ENCODE results near the gene TMEM53. TPM values are rescaled to one million over a fixed set of nuclear protein-coding genes. Genes with fewer than 3 reads are reported as not detected.
A peak's percentile ranks its signal among the peaks of the same experiment; 100 is the strongest.

TMEM53 gene
- total RNA-seq, 6 donors from 2014 or later, result 10.7 to 46.1 (median 19.7) TPM

DNA sequence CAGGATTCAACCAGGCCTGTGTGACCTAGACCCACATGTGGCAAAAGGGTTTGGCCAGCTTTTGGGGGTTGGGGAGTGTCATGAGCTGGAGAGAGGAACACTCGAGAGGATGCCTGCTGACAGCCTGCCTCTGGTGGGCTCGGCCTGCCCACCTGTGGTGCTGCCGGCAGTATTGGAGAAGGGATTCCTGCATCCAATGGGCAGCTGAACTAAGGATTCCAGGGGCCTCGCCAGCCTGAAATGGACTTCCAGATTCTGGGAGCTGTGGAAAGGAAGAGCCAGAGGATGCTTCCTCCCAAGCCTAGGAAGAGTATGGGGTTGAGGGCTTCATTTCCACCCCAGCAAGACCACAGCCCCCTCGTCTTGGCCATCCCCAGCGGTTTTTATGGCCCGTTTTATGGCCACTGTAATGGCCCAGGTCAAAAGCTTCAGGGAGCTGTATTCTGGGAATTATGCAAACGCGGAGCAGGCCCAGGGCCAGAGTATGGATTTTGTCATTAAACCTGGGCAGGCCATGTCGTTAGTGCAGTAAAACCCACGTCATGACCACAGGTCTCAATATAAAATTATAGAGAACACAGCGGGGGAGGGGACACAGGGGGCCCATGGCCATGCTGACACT is 63.6 kb downstream of the TMEM53 start:
- peak in 1 of 2 donors; percentile 17 for DNase-seq
- H3K4me1 ChIP-seq, result no peaks in the 10 kb centered on the region
- H3K27ac ChIP-seq, result no peak overlapping the region
- H3K4me3 ChIP-seq, result no peak overlapping the region
- H3K9me3 ChIP-seq, result no peaks in the 10 kb centered on the region
- no peaks in the 10 kb centered on the region for H3K27me3 ChIP-seq
- WGBS, 2 donors, result 69 to 83% methylated on average over 8 to 12 of the region's 12 CpGs
- H3K36me3 ChIP-seq, result no peaks in the 10 kb centered on the region
- TF ChIP-seq POLR2A (IDR thresholded peaks at IDR 0.05) (no peak), EP300 (IDR thresholded peaks at IDR 0.05) (no peak), POLR2AphosphoS5 (IDR thresholded peaks at IDR 0.05) (no peak)
- no peak for ATAC-seq (ENCODE audit: low FRiP score in 2 of 2)

DNA sequence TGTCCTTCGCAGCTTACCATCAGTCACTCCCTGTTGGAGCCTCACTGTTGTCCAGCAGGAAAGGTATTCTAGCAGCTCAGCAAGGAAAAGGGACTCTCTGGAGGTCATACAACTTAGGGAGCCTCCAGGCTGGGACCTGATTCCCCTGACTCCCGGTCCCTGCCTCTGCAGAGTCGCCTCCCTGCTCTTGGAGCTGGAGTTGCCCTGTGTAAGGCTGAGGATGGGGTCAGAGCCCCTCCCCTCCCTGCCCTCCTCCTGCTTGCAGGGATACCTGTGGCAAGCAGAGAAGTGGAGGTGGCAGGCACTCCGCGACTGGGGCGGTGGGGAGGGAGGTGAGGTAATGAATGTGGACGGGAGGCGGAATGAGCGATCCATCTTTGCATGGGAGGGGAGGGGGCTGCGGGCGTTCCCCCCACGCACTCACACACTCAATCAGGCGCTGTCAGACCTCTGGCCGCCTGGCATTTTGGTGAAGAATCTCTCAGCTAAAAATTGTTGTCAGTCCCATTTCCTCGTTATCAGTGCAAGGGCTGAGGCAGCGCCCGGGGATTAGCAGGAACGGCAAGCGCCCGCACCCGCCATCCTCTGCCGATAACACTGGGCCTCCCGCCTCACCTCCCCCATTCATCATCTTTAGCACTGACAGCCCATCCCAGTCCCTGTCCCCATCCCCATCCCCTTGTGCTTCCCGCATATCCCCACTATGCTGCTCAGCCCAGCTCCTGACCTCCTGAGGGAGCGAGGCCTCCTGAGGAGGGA is 64.3 kb downstream of the TMEM53 start:
- Histone ChIP-seq H3K27ac (no peak overlapping the region), H3K4me1 (no peaks in the 10 kb centered on the region), H3K27me3 (no peaks in the 10 kb centered on the region), H3K4me3 (no peak overlapping the region), H3K9me3 (no peaks in the 10 kb centered on the region), H3K36me3 (no peaks in the 10 kb centered on the region)
- ATAC-seq (ENCODE audit: low FRiP score in 2 of 2) (no peak), DNase-seq (peak in 1 of 2 donors; percentile 58)
- no peak for TF ChIP-seq EP300 (IDR thresholded peaks at IDR 0.05)
- no peak for TF ChIP-seq POLR2AphosphoS5 (IDR thresholded peaks at IDR 0.05)
- TF ChIP-seq POLR2A (IDR thresholded peaks at IDR 0.05), result no peak
- TF ChIP-seq, protein P1, sequence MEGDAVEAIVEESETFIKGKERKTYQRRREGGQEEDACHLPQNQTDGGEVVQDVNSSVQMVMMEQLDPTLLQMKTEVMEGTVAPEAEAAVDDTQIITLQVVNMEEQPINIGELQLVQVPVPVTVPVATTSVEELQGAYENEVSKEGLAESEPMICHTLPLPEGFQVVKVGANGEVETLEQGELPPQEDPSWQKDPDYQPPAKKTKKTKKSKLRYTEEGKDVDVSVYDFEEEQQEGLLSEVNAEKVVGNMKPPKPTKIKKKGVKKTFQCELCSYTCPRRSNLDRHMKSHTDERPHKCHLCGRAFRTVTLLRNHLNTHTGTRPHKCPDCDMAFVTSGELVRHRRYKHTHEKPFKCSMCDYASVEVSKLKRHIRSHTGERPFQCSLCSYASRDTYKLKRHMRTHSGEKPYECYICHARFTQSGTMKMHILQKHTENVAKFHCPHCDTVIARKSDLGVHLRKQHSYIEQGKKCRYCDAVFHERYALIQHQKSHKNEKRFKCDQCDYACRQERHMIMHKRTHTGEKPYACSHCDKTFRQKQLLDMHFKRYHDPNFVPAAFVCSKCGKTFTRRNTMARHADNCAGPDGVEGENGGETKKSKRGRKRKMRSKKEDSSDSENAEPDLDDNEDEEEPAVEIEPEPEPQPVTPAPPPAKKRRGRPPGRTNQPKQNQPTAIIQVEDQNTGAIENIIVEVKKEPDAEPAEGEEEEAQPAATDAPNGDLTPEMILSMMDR (IDR thresholded peaks at IDR 0.05), result no peak
- WGBS, 2 donors, result 79 to 84% methylated on average over 23 to 25 of the region's 25 CpGs

DNA sequence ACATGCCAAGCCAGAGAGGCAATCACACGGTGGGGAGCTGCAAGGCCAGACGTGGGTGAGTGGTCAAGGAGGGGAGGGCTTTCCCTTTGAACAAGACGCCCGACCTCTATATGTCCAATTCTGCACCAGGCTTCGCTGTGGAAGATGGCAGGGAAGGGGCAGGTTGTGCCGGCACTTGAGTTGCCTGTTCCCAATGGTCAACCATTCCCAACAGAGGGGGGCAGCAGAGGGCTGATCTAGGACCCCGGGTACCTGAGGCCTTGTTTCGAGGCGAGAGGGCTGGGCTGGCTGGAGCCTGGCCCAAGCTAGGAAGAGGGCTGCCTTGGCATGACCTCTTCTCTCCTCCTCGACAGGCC is 64.9 kb downstream of the TMEM53 start:
- TF ChIP-seq POLR2AphosphoS5 (IDR thresholded peaks at IDR 0.05), result no peak
- no peak for TF ChIP-seq EP300 (IDR thresholded peaks at IDR 0.05)
- TF ChIP-seq, protein P1 (IDR thresholded peaks at IDR 0.05), result peak in 3 of 6 experiments; percentile 20 to 40 (median 36)
- TF ChIP-seq POLR2A (IDR thresholded peaks at IDR 0.05), result no peak
- Histone ChIP-seq H3K4me1 (no peaks in the 10 kb centered on the region), H3K9me3 (no peaks in the 10 kb centered on the region), H3K4me3 (no peak overlapping the region), H3K27me3 (no peaks in the 10 kb centered on the region), H3K27ac (no peak overlapping the region), H3K36me3 (no peaks in the 10 kb centered on the region)
- ATAC-seq (ENCODE audit: low FRiP score in 2 of 2), result peak in 1 of 2 donors; percentile 42
- DNase-seq, result no peak
- 48 to 51% methylated on average over 10 of the region's 10 CpGs for WGBS, 2 donors

DNA sequence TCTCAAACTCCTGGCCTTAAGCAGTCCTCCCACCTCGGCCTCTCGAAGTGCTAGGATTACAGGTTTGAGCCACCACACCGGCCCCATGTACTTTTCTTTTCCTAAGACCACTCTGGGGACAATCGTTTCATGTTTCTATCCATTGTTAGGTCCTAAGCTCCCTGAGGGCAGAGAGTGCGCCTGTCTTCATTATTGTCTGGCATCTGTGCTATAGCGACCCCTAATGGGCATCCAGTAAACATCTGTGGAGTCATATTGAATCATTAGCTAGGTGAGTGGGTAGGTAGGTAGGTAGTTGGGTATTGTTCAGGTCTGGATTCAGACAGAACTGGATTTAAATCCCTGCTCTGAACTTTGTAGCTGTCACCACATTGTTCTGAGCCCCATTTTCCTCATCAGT is 66.1 kb downstream of the TMEM53 start:
- H3K4me3 ChIP-seq, result no peak overlapping the region
- 83 to 84% methylated on average over 6 of the region's 6 CpGs for WGBS, 2 donors
- no peak for ATAC-seq (ENCODE audit: low FRiP score in 2 of 2)

DNA sequence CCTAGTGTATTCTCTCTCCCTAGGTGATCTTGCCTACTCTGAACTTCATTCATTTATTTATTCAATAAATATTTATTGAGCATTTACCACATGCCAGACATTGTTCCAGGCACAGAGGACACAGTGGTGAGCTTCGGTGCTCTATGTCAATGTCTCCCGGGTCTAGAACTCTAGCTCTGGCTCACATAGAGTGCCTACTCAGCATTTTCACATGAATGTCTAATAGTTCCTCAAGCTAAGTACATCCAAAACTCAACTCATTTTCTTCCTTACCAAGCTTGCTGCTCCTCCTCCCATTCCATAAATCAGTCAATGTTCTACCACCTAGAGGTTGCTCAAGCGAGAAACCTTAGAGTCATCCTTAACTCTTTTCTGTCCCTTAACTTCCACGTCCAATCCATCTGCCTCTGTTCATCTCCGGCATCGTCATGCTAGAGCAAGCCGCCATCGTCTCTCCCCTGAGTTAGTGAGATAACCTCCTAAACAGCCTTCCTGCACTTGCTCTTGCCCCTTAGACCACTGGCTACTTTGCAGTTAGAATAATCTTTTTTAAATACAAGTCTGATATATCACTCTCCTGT is 67.5 kb downstream of the TMEM53 start:
- H3K36me3 ChIP-seq, result no peaks in the 10 kb centered on the region
- no peak for TF ChIP-seq POLR2AphosphoS5 (IDR thresholded peaks at IDR 0.05)
- no peaks in the 10 kb centered on the region for H3K4me1 ChIP-seq
- ATAC-seq (ENCODE audit: low FRiP score in 2 of 2) (no peak), DNase-seq (no peak)
- no peaks in the 10 kb centered on the region for H3K27me3 ChIP-seq
- no peak overlapping the region for H3K27ac ChIP-seq
- WGBS, 2 donors, result 82 to 92% methylated on average over 8 of the region's 8 CpGs
- H3K4me3 ChIP-seq, result no peak overlapping the region
- no peaks in the 10 kb centered on the region for H3K9me3 ChIP-seq

More for the DNA sequence above, 66.1 kb downstream of the TMEM53 start:
- Histone ChIP-seq H3K36me3 (no peaks in the 10 kb centered on the region), H3K4me1 (no peaks in the 10 kb centered on the region), H3K27me3 (no peaks in the 10 kb centered on the region), H3K9me3 (no peaks in the 10 kb centered on the region), H3K27ac (no peak overlapping the region)
- no peak for TF ChIP-seq EP300 (IDR thresholded peaks at IDR 0.05)
- TF ChIP-seq, protein P1 (IDR thresholded peaks at IDR 0.05), result no peak
- TF ChIP-seq POLR2A (IDR thresholded peaks at IDR 0.05), result no peak
- no peak for TF ChIP-seq POLR2AphosphoS5 (IDR thresholded peaks at IDR 0.05)
- DNase-seq, result no peak
